GM23248 (cell line): ENCODE results near the gene SEMA5A.

Experiments used
- EZH2 ChIP-seq: fragments of 200-600 bp; sonication (generic); IDR thresholded peaks from 2 replicates; pipeline ENCODE4 v1.6.1; 2018; ENCODE audit warnings: antibody characterized with exemption, mild to moderate bottlenecking; ENCODE audit not compliant: insufficient read depth, poor library complexity, severe bottlenecking
- EZH2phosphoT487 ChIP-seq: fragments of 200-600 bp; sonication (generic); IDR thresholded peaks from 2 replicates; pipeline ENCODE4 v1.6.1; 2018; ENCODE audit warnings: antibody characterized with exemption, moderate library complexity, mild to moderate bottlenecking, low read depth; ENCODE audit not compliant: insufficient read depth

- TF ChIP-seq EZH2phosphoT487 (no peak), EZH2 (no peak)
Observed at GRCh38 chr5:9062873-9063272, 483.0 kb downstream of the SEMA5A start.
